Osteoblast (primary cell): ENCODE measurements around the gene PSMD11. TPM values are rescaled to one million over a fixed set of nuclear protein-coding genes. Genes with fewer than 3 reads are reported as not detected.
"Not testable (repeated sequence)": the region's sequence is repeated elsewhere in the genome, so short reads cannot be mapped to it uniquely, and the experiment has no call there.

Source experiments
- DNase-seq: peaks from one replicate; pipeline ENCODE4 v3.0.0; 2011; ENCODE audit warnings: low spot score, mixed read lengths; ENCODE audit not compliant: insufficient read length; ENCODE audit errors: missing footprints
- H2AFZ ChIP-seq: 2 replicates; pipeline ENCODE4 v1.6.0; 2011; ENCODE audit warnings: mild to moderate bottlenecking, low read length
- H3K27ac ChIP-seq: 2 replicates; pipeline ENCODE4 v1.5.1; 2011; ENCODE audit warnings: mild to moderate bottlenecking, low read depth, low read length, moderate library complexity
- H3K27me3 ChIP-seq: 2 replicates; pipeline ENCODE4 v1.6.0; 2012; ENCODE audit warnings: mild to moderate bottlenecking, control low read depth, inconsistent platforms, low read length, moderate library complexity; ENCODE audit not compliant: insufficient read depth
- H3K36me3 ChIP-seq: 2 replicates; pipeline ENCODE4 v1.5.1; 2011; ENCODE audit warnings: mild to moderate bottlenecking, low read length, control low read depth, moderate library complexity; ENCODE audit not compliant: insufficient read depth
- H3K4me1 ChIP-seq: 2 replicates; pipeline ENCODE4 v1.5.1; 2011; ENCODE audit warnings: mild to moderate bottlenecking, low read length, control low read depth, moderate library complexity; ENCODE audit not compliant: insufficient read depth
- H3K4me2 ChIP-seq: 2 replicates; pipeline ENCODE4 v1.6.0; 2011; ENCODE audit warnings: mild to moderate bottlenecking, low read length; ENCODE audit not compliant: insufficient read depth
- H3K4me3 ChIP-seq: fragments of 200-600 bp; sonication (generic); 3 replicates; pipeline ENCODE4 v1.5.1; 2012; ENCODE audit warnings: mild to moderate bottlenecking, low read length, inconsistent platforms; ENCODE audit not compliant: insufficient read depth
- H3K79me2 ChIP-seq: 2 replicates; pipeline ENCODE4 v1.6.0; 2012; ENCODE audit warnings: mild to moderate bottlenecking, low read length, control low read depth, inconsistent platforms; ENCODE audit not compliant: insufficient read depth
- H3K9me3 ChIP-seq: 2 replicates; pipeline ENCODE4 v1.5.1; 2011; ENCODE audit warnings: low read depth, low read length, control low read depth
- H4K20me1 ChIP-seq: 2 replicates; pipeline ENCODE4 v1.6.0; 2012; ENCODE audit warnings: mild to moderate bottlenecking, low read length, control low read depth; ENCODE audit not compliant: insufficient read depth
- total RNA-seq: library from RNA; depleted of rRNA; stranded (reverse); fragments of >200 nt; gene quantifications from 2 replicates; pipeline ENCODE4 v1.2.3, GENCODE V29; 2012
- TF ChIP-seq, protein P1 (sequence below): IDR thresholded peaks from 2 replicates; pipeline ENCODE4 v1.5.1; 2011; ENCODE audit warnings: mild to moderate bottlenecking, low read depth, low read length, moderate library complexity; ENCODE audit errors: extremely low read depth

Gene PSMD11
- total RNA-seq, 1 donor, result 61.2 TPM

DNA sequence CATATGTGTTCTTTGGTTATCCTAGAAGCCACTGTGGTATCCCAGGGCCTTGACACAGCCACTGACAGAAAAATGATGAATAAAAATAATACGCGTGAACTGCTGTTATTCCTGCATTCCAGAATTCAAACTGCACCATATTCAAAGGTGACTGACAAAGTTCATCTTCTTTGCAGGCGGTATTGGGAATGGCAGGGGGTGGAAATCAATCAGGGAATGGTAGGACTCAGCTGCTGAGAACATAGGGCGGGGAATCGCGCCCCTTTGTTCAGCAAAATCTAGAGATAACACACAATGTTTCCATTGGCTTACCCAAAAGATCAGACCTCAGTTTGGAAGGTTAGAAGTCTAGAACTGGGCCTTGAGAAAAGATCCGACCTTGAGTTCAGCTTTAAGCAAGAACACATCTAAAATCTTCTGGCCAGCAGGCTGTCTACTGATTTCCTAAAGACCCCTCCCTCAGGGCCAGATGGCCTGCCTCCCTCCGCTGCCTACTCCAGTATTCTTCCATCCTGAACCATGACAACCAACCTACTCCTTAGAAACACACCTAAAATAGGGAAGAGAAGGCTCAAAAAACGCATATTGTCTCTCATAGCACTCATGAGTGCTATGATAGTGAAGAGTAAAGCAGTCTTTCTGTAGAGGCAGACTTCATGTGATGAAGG is 76.6 kb downstream of the PSMD11 start:
- Histone ChIP-seq H3K27me3 (no peaks in the 10 kb centered on the region), H2AFZ (no peak overlapping the region), H3K4me2 (no peak overlapping the region), H3K4me3 (no peak overlapping the region), H4K20me1 (no peaks in the 10 kb centered on the region), H3K36me3 (no peaks in the 10 kb centered on the region), H3K79me2 (no peaks in the 10 kb centered on the region), H3K9me3 (no peaks in the 10 kb centered on the region), H3K27ac (no peak overlapping the region), H3K4me1 (peaks cover 10% of the 10 kb centered on the region)
- TF ChIP-seq, protein P1, sequence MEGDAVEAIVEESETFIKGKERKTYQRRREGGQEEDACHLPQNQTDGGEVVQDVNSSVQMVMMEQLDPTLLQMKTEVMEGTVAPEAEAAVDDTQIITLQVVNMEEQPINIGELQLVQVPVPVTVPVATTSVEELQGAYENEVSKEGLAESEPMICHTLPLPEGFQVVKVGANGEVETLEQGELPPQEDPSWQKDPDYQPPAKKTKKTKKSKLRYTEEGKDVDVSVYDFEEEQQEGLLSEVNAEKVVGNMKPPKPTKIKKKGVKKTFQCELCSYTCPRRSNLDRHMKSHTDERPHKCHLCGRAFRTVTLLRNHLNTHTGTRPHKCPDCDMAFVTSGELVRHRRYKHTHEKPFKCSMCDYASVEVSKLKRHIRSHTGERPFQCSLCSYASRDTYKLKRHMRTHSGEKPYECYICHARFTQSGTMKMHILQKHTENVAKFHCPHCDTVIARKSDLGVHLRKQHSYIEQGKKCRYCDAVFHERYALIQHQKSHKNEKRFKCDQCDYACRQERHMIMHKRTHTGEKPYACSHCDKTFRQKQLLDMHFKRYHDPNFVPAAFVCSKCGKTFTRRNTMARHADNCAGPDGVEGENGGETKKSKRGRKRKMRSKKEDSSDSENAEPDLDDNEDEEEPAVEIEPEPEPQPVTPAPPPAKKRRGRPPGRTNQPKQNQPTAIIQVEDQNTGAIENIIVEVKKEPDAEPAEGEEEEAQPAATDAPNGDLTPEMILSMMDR, result no peak
- DNase-seq, result peak; percentile 17

DNA sequence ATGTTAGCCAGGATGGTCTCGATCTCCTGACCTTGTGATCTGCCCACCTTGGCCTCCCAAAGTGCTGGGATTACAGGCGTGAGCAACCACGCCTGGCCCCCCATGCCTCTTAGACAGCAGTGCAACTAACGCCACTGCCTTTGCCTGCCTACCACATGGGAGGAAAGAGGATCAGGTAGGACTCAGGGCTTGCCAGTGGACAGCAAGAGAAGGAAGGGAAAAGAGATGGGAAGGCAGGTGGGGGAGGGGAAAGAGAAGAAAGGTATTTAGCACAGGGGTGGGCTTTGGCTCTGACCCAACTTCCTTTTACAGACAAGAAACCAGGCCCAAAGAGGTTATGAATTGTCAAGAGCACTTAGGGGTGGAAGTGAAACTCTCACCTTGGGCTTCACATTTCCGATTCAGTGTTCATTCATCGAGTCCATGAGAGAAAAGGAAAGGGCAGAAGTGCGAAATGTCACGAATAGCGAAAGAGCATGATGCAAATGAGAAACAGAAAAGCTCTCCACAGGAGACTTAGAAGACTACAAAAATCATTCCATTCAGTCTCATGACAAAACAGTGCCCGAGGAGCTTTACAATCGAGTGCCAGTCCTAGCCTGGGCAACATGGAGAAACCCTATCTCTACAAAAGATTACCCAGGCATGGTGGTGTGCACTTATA is 78.8 kb downstream of the PSMD11 start:
- H4K20me1 ChIP-seq, result no peaks in the 10 kb centered on the region
- H3K4me3 ChIP-seq, result no peak overlapping the region
- TF ChIP-seq, protein P1, result no peak
- H3K4me1 ChIP-seq, result peaks cover 10% of the 10 kb centered on the region
- H3K9me3 ChIP-seq, result no peaks in the 10 kb centered on the region
- no peaks in the 10 kb centered on the region for H3K79me2 ChIP-seq
- no peaks in the 10 kb centered on the region for H3K27me3 ChIP-seq
- no peak for DNase-seq
- H3K27ac ChIP-seq, result no peak overlapping the region
- H3K4me2 ChIP-seq, result no peak overlapping the region
- no peak overlapping the region for H2AFZ ChIP-seq
- H3K36me3 ChIP-seq, result no peaks in the 10 kb centered on the region

DNA sequence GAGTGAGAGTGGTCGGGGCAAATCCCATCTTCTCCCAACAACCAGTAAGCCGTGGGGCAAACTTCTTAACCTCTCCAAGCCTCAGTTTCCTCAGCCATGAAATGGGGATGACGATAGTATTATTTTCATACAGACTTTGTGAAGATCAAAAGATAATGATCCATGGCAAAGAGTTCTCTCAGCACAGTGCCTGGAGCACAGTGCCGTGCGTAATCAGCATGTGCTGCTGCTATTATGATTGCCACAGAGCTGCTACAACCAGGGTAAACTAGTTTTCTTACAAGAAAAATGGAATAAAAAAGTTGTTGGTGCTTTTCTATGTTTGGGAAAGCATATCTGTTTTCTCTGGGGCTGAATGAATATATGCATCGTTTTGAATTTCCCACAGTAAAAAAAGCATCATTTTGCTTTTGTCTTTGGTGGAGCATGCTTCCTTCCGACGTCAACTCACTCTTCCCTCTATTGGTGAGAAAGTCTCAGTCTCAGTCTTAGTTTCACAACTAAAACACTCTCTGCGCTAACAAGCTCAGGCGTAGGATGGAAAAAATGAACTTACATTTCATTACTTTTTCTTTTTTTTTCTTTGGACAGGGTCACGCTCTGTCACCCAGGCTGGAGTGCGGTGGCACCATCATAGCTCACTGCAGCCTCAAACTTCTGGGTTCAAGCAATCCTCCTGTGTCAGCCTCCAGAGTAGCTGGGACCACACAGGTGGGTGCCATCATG is 79.7 kb downstream of the PSMD11 start:
- DNase-seq, result no peak
- Histone ChIP-seq H2AFZ (no peak overlapping the region), H3K27me3 (no peaks in the 10 kb centered on the region), H3K9me3 (no peaks in the 10 kb centered on the region), H3K27ac (no peak overlapping the region), H3K4me1 (peaks cover 10% of the 10 kb centered on the region), H3K79me2 (no peaks in the 10 kb centered on the region), H3K36me3 (no peaks in the 10 kb centered on the region), H4K20me1 (no peaks in the 10 kb centered on the region), H3K4me2 (no peak overlapping the region), H3K4me3 (no peak overlapping the region)
- TF ChIP-seq, protein P1, result no peak

DNA sequence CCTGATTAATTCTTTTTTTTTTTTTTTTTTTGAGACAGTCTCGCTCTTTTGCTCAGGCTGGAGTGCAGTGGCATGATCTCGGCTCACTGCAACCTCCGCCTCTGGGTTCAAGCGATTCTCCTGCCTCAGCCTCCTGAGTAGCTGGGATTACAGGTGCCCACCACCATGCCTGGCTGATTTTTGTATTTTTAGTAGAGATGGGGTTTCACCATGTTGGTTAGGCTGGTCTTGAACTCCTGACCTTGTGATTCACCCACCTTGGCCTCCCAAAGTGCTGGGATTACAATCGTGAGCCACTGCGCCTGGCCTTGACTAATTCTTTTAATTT is 80.2 kb downstream of the PSMD11 start:
- H3K4me1 ChIP-seq, result peaks cover 10% of the 10 kb centered on the region
- not testable (repeated sequence) for H3K27ac ChIP-seq, H3K4me3 ChIP-seq, DNase-seq, H3K79me2 ChIP-seq, H3K36me3 ChIP-seq, H2AFZ ChIP-seq, H4K20me1 ChIP-seq, H3K4me2 ChIP-seq, H3K9me3 ChIP-seq, H3K27me3 ChIP-seq
